MM.1S (cell line): ENCODE data around the gene PROX2.

ENCODE experiments used
- DNase-seq: peaks from one replicate; pipeline ENCODE4 v3.0.0-alpha.2; 2015
- H2AFZ ChIP-seq: fragments of 300-600 bp; sonication (generic); 2 replicates; pipeline ENCODE4 v1.6.0; 2016; ENCODE audit warnings: antibody characterized with exemption, low read length
- H3F3A ChIP-seq: fragments of 300-600 bp; sonication (generic); 2 replicates; pipeline ENCODE4 v1.6.1; 2016; ENCODE audit warnings: mild to moderate bottlenecking, antibody characterized with exemption, low read length, moderate library complexity, mixed read lengths; ENCODE audit not compliant: insufficient read depth
- H3K27ac ChIP-seq: fragments of 300-600 bp; sonication (generic); 2 replicates; pipeline ENCODE4 v1.5.1; 2016; ENCODE audit warnings: mild to moderate bottlenecking, low read length
- H3K27me3 ChIP-seq: fragments of 300-600 bp; sonication (generic); replicated peaks from 2 replicates; pipeline ENCODE4 v1.6.0; 2016; ENCODE audit warnings: low read length; ENCODE audit not compliant: insufficient read depth
- H3K36me3 ChIP-seq: fragments of 300-600 bp; sonication (generic); replicated peaks from 2 replicates; pipeline ENCODE4 v1.6.1; 2016; ENCODE audit warnings: mild to moderate bottlenecking, low read length, mixed read lengths; ENCODE audit not compliant: insufficient read depth
- H3K4me1 ChIP-seq: fragments of 300-600 bp; sonication (generic); 2 replicates; pipeline ENCODE4 v1.6.1; 2016; ENCODE audit warnings: low read length, mixed read lengths
- H3K4me2 ChIP-seq: fragments of 300-600 bp; sonication (generic); 2 replicates; pipeline ENCODE4 v1.6.0; 2016; ENCODE audit warnings: low read depth, low read length
- H3K4me3 ChIP-seq: fragments of 300-600 bp; sonication (generic); 2 replicates; pipeline ENCODE4 v1.5.1; 2016; ENCODE audit warnings: low read length, mixed read lengths
- H3K79me2 ChIP-seq: fragments of 300-600 bp; sonication (generic); 2 replicates; pipeline ENCODE4 v1.6.1; 2016; ENCODE audit warnings: mixed run types, low read length, mixed read lengths
- H3K9ac ChIP-seq: fragments of 300-600 bp; sonication (generic); 2 replicates; pipeline ENCODE4 v1.6.1; 2016; ENCODE audit warnings: low read length, mixed read lengths
- H3K9me2 ChIP-seq: fragments of 300-600 bp; sonication (generic); replicated peaks from 2 replicates; pipeline ENCODE4 v1.6.1; 2016; ENCODE audit warnings: mild to moderate bottlenecking, low read length, mixed read lengths; ENCODE audit not compliant: insufficient read depth
- H3K9me3 ChIP-seq: fragments of 300-600 bp; sonication (generic); replicated peaks from 2 replicates; pipeline ENCODE4 v1.6.1; 2016; ENCODE audit warnings: mild to moderate bottlenecking, low read length, mixed read lengths; ENCODE audit not compliant: insufficient read depth
- H4K20me1 ChIP-seq: fragments of 300-600 bp; sonication (generic); 2 replicates; pipeline ENCODE4 v1.6.1; 2016; ENCODE audit warnings: mild to moderate bottlenecking, low read length, moderate library complexity, mixed read lengths; ENCODE audit not compliant: insufficient read depth
- EZH2 ChIP-seq: fragments of 300-600 bp; sonication (generic); optimal IDR thresholded peaks from 2 replicates; pipeline ENCODE3; 2017; ENCODE audit warnings: low read depth, mild to moderate bottlenecking, antibody characterized with exemption, low read length, mixed read lengths
- EZH2phosphoT487 ChIP-seq: fragments of 300-600 bp; sonication (generic); IDR thresholded peaks from 2 replicates; pipeline ENCODE4 v1.6.1; 2018; ENCODE audit warnings: antibody characterized with exemption, low read length
- TF ChIP-seq, protein P1 (sequence below): fragments of 300-600 bp; sonication (generic); IDR thresholded peaks from 2 replicates; pipeline ENCODE4 v1.5.1; 2016; ENCODE audit warnings: antibody characterized with exemption, low read length, mixed read lengths

Gene PROX2

DNA sequence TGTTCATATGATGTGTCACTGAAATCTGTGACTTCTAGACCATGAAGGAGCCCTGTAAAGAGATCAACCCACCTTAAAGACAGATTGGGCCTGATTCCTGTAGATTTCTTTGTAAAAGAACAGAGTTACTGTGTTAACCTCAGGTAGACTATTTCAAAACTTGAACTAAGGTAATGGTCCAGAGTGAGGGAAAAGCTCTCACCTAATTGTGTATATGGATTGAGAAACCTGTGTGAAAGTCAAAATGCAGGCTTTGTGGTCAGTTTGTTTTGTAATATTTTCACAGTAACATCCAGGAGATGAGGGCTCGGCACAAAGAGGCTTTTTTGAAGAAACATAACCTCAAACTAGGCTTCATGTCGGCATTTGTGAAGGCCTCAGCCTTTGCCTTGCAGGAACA is 22.1 kb upstream of the PROX2 start:
- Histone ChIP-seq H3K79me2 (peaks cover 13% of the 10 kb centered on the region), H3K9me3 (no peaks in the 10 kb centered on the region), H3K36me3 (0 out of 2 replicates have a peak, but pooled peaks cover 3% of the 10 kb centered on the region), H2AFZ (no peak overlapping the region), H3K27me3 (no peaks in the 10 kb centered on the region), H4K20me1 (0 out of 2 replicates have a peak, but pooled peaks cover 3% of the 10 kb centered on the region), H3K4me3 (no peak overlapping the region), H3K9me2 (no peaks in the 10 kb centered on the region), H3K4me1 (peaks cover 16% of the 10 kb centered on the region), H3K9ac (no peak overlapping the region), H3F3A (peaks cover 13% of the 10 kb centered on the region), H3K27ac (no peak overlapping the region), H3K4me2 (no peak overlapping the region)
- DNase-seq, result no peak
- TF ChIP-seq EZH2phosphoT487 (no peak), EZH2 (no peak)
- TF ChIP-seq, protein P1, sequence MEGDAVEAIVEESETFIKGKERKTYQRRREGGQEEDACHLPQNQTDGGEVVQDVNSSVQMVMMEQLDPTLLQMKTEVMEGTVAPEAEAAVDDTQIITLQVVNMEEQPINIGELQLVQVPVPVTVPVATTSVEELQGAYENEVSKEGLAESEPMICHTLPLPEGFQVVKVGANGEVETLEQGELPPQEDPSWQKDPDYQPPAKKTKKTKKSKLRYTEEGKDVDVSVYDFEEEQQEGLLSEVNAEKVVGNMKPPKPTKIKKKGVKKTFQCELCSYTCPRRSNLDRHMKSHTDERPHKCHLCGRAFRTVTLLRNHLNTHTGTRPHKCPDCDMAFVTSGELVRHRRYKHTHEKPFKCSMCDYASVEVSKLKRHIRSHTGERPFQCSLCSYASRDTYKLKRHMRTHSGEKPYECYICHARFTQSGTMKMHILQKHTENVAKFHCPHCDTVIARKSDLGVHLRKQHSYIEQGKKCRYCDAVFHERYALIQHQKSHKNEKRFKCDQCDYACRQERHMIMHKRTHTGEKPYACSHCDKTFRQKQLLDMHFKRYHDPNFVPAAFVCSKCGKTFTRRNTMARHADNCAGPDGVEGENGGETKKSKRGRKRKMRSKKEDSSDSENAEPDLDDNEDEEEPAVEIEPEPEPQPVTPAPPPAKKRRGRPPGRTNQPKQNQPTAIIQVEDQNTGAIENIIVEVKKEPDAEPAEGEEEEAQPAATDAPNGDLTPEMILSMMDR, result no peak

DNA sequence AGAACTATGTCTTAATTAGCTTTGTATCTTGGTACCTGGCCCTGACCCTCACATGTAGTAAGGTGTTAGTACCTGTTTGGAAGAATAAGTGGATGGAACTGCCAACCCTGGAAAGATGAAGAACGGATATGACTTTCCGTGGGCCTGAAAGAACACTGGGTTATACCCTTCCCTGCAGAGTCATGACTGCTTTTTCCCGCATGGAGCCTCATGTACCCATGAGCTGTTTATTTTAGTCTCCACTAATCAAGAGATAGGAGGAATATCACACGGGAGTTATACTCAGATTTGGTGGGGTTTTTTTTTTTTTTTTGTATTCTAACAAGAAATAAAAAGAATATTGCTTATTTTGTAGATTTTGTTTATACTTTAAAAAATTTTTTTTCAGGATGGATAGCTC is 21.7 kb upstream of the PROX2 start:
- no peak for TF ChIP-seq EZH2
- no peak for TF ChIP-seq EZH2phosphoT487
- TF ChIP-seq, protein P1, result no peak
- Histone ChIP-seq H3K27me3 (no peaks in the 10 kb centered on the region), H3K9me3 (no peaks in the 10 kb centered on the region), H3K27ac (no peak overlapping the region), H3K4me1 (peaks cover 20% of the 10 kb centered on the region), H3K9me2 (no peaks in the 10 kb centered on the region), H3K4me3 (no peak overlapping the region), H3K36me3 (0 out of 2 replicates have a peak, but pooled peaks cover 3% of the 10 kb centered on the region), H3K79me2 (peaks cover 13% of the 10 kb centered on the region), H4K20me1 (0 out of 2 replicates have a peak, but pooled peaks cover 3% of the 10 kb centered on the region), H3F3A (peaks cover 16% of the 10 kb centered on the region), H2AFZ (no peak overlapping the region), H3K4me2 (no peak overlapping the region), H3K9ac (no peak overlapping the region)
- DNase-seq, result no peak

DNA sequence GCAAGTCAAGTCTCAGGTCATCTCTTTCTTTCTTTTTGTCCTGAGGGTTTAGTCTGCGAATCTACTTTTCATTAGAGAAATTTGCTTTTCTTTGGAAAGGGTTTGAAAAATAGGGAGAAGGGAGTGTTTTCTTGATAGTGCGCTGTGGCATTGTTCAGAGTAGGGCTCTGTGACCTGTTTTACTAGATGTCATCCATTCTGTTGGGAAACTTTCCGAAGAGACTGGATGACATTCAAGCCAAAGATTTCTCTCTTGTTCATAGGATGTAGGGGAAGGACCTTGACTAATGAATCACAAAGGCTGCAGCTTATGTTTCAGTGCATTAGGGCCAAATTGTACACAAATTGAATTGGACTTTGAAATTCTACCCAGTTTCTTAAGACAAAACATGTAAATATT is 20.5 kb upstream of the PROX2 start:
- no peak overlapping the region for H2AFZ ChIP-seq
- no peak overlapping the region for H3K4me3 ChIP-seq
- H3K27ac ChIP-seq, result no peak overlapping the region
- 0 out of 2 replicates have a peak, but pooled peaks cover 3% of the 10 kb centered on the region for H4K20me1 ChIP-seq
- H3K9me3 ChIP-seq, result no peaks in the 10 kb centered on the region
- no peak overlapping the region for H3K4me2 ChIP-seq
- no peaks in the 10 kb centered on the region for H3K27me3 ChIP-seq
- 0 out of 2 replicates have a peak, but pooled peaks cover 3% of the 10 kb centered on the region for H3K36me3 ChIP-seq
- H3F3A ChIP-seq, result peaks cover 26% of the 10 kb centered on the region
- H3K9ac ChIP-seq, result no peak overlapping the region
- no peaks in the 10 kb centered on the region for H3K9me2 ChIP-seq
- TF ChIP-seq EZH2phosphoT487 (no peak), EZH2 (no peak)
- TF ChIP-seq, protein P1, result no peak
- no peak for DNase-seq
- peaks cover 33% of the 10 kb centered on the region for H3K4me1 ChIP-seq
- peaks cover 13% of the 10 kb centered on the region for H3K79me2 ChIP-seq
